ENCODE measurements around the gene SPHK2. TPM values are rescaled to one million over a fixed set of nuclear protein-coding genes. Genes with fewer than 3 reads are reported as not detected.
A peak's percentile ranks its signal among the peaks of the same experiment; 100 is the strongest.

The SPHK2 gene
- total RNA-seq, 4 donors from 2014 or later = 17.1 to 45.4 (median 31.4) TPM

DNA sequence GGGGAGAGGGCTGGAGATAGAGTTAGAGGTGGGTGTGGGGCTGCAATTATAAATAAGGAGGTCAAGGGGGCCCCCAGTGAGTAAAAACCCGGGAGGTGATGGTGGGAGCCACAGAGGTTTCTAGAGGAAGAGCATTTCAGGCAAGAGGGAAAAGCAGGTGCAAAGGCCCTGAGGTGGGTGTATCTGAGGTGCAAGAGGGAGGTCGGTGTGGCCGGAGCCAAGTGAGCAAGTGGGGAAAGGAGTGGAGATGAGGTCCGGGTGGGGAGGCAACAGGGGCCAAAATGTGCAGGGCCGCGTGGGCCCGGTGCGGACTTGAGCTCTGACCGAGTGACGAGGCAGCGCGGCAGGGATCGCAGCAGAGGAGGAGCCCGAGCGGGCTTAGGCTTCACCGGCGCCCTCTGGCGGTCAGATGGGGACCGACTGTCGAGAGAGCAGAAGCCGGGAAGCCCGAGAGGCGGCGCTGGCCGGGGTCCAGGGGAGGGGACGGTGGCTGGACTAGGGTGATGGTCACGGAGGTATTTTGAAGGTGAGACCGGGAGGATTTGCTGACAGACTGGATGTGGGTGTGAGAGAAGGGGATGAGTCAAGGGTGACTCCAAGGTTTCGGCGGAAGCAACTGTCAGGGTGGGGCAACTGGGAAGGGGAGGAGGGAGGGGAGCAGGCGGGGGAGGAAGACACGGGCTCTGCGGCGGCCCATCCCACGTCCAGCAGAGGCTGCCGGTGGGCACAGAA lies 30.5 kb upstream of the SPHK2 start:
- peaks cover 0 to 6% of the 10 kb centered on the region in 2 donors for H3K4me1 ChIP-seq
- H3K9me3 ChIP-seq = no peaks in the 10 kb centered on the region
- H3K27me3 ChIP-seq = no peaks in the 10 kb centered on the region
- intact Hi-C loops (cut with DNase I) = loop anchor here (5.0 kb wide), 1 partner anchor 82 kb away; no protein-coding TSS in a partner anchor
- 6% methylated on average over 34 to 35 of the region's 36 CpGs for WGBS, 2 donors
- no peaks in the 10 kb centered on the region for H3K36me3 ChIP-seq
- DNase-seq = peak; percentile 91 to 93
- TF ChIP-seq POLR2A (IDR thresholded peaks at IDR 0.05) = no peak
- TF ChIP-seq CTCF (IDR thresholded peaks at IDR 0.05) = peak; percentile 66 to 96 (median 92)
- H3K27ac ChIP-seq = no peak overlapping the region
- peak overlapping the region in 1 of 3 donors; percentile 24 for H3K4me3 ChIP-seq (replicated peaks in 1 of 3)

DNA sequence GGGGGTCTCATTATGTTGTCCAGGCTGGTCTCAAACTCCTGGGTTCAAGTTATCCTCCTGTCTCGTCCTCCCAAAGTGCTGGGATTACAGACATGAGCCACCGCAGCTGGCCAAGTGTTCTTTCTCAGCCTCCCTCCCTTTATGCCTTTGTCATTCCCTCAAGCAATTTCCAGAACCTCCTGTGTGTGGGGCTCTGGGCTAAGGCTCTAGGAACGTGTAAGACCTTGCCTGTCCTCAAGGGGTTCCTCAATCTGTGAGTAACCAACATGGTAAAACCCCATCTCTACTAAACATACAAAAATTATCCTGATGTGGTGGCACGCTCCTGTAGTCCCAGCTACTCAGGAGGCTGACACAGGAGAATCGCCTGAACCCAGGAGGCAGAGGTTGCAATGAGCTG lies 28.3 kb upstream of the SPHK2 start:
- no peak overlapping the region for H3K27ac ChIP-seq
- DNase-seq = no peak
- H3K4me1 ChIP-seq = peaks cover 0 to 3% of the 10 kb centered on the region in 2 donors
- H3K9me3 ChIP-seq = no peaks in the 10 kb centered on the region
- WGBS, 2 donors = 85 to 90% methylated on average over 5 of the region's 5 CpGs
- no peaks in the 10 kb centered on the region for H3K36me3 ChIP-seq
- no peak for TF ChIP-seq POLR2A (IDR thresholded peaks at IDR 0.05)
- no peak for TF ChIP-seq CTCF (IDR thresholded peaks at IDR 0.05)
- intact Hi-C loops (cut with DNase I) = no loop called here
- no peaks in the 10 kb centered on the region for H3K27me3 ChIP-seq
- H3K4me3 ChIP-seq (replicated peaks in 1 of 3) = no peak overlapping the region

- Histone ChIP-seq H3K27ac (no peak overlapping the region), H3K9me3 (no peaks in the 10 kb centered on the region), H3K4me3 (replicated peaks in 1 of 3) (no peak overlapping the region), H3K36me3 (no peaks in the 10 kb centered on the region), H3K27me3 (no peaks in the 10 kb centered on the region), H3K4me1 (no peaks in the 10 kb centered on the region)
- TF ChIP-seq CTCF (IDR thresholded peaks at IDR 0.05) = no peak
- no peak for TF ChIP-seq POLR2A (IDR thresholded peaks at IDR 0.05)
- intact Hi-C loops (cut with DNase I) = no loop called here
- DNase-seq = no peak
- WGBS, 2 donors = 89 to 92% methylated on average over 9 of the region's 9 CpGs
These were observed 24.1 kb upstream of the SPHK2 start for GRCh38 chr19:48595171-48595570.

DNA sequence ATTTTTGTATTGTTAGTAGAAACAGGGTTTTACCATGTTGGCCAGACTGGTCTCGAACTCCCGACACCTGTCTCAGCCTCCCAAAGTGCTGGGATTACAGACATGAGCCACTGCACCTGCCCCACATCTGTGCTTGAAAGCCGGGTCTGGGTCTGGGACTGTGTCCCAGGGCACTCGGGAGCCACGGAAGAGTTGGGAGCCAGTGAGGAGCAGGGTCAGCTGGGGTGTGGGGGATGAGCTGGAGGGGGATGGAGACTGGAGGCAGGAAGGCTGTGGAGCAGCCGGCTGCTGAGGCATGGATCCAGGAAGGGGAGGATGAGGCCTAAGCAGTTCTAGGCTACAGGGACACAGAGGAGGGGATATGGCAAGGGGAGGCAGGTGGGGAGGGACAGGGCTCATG lies 23.5 kb upstream of the SPHK2 start:
- Histone ChIP-seq H3K36me3 (no peaks in the 10 kb centered on the region), H3K4me1 (no peaks in the 10 kb centered on the region), H3K27ac (no peak overlapping the region), H3K4me3 (replicated peaks in 1 of 3) (no peak overlapping the region), H3K27me3 (no peaks in the 10 kb centered on the region), H3K9me3 (no peaks in the 10 kb centered on the region)
- WGBS, 2 donors = 72 to 88% methylated on average over 6 of the region's 6 CpGs
- TF ChIP-seq CTCF (IDR thresholded peaks at IDR 0.05) (no peak), POLR2A (IDR thresholded peaks at IDR 0.05) (no peak)
- DNase-seq = no peak
- intact Hi-C loops (cut with DNase I) = no loop called here

DNA sequence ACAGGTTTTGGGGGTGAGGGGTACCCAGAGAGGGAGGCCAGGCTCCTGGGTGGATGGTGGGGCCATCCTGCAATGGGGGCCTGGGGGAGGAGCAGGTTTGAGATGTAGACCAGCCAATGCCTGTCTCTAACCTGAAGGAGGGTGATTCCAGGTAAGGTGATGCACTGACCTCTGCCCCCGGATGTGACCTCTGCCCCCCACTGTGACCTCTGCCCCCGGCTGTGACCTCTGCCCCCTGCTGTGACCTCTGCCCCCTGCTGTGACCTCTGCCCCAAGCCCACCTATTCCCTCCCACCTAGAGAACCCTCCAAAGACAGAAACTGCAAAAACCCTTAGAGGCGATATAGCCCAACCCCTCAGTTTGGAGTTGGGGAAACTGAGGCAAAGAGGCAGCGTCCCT lies 23.1 kb upstream of the SPHK2 start:
- no peaks in the 10 kb centered on the region for H3K4me1 ChIP-seq
- TF ChIP-seq CTCF (IDR thresholded peaks at IDR 0.05) = no peak
- no peak for TF ChIP-seq POLR2A (IDR thresholded peaks at IDR 0.05)
- WGBS, 2 donors = 90 to 92% methylated on average over 2 to 4 of the region's 4 CpGs
- no peaks in the 10 kb centered on the region for H3K27me3 ChIP-seq
- no peak overlapping the region for H3K27ac ChIP-seq
- H3K9me3 ChIP-seq = no peaks in the 10 kb centered on the region
- no peak for DNase-seq
- H3K4me3 ChIP-seq (replicated peaks in 1 of 3) = no peak overlapping the region
- H3K36me3 ChIP-seq = no peaks in the 10 kb centered on the region
- intact Hi-C loops (cut with DNase I) = no loop called here
